Measurements from ENCODE around the gene ERAP2.

Gene ERAP2

DNA sequence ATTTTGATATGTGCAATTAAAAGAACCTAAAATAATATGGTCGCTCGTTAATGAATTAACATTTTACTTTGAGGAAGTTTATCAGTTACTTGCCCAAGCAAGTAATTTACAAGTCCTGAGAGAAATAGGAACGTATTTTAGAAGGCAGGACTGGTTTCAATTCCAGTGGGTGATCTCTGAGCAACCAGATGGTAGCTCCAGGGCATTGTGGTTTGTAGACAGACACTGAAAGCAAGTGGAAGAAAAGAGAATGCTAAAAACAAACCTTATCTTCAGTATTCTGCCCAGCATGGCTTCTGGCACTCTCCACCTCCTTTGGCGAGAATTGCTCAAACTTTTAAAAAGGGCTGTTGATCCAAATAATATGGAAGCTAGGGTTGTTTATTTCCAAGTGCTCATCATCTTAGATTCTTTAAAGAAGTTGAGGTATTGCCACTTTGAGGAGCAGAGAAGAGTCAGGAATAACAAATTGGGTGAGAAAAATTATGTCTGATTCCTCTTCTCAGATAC is 31.8 kb upstream of the ERAP2 start:
- Histone ChIP-seq H3K4me3 (ENCODE audit: severe bottlenecking) (no peak overlapping the region), H3K36me3 (ENCODE audit: low read depth) (no peaks in the 10 kb centered on the region), H3K4me1 (ENCODE audit: insufficient read depth, poor library complexity, severe bottlenecking) (no peaks in the 10 kb centered on the region), H3K27ac (ENCODE audit: poor library complexity, severe bottlenecking) (no peak overlapping the region), H3K27me3 (ENCODE audit: insufficient read depth, poor library complexity, severe bottlenecking) (no peaks in the 10 kb centered on the region), H3K9me3 (ENCODE audit: severe bottlenecking) (no peaks in the 10 kb centered on the region)
- DNase-seq (ENCODE audit: low spot score) (no peak), ATAC-seq (ENCODE audit: low read depth) (no peak)
- no peak for TF ChIP-seq CTCF (IDR thresholded peaks at IDR 0.05; ENCODE audit: poor library complexity, severe bottlenecking)

DNA sequence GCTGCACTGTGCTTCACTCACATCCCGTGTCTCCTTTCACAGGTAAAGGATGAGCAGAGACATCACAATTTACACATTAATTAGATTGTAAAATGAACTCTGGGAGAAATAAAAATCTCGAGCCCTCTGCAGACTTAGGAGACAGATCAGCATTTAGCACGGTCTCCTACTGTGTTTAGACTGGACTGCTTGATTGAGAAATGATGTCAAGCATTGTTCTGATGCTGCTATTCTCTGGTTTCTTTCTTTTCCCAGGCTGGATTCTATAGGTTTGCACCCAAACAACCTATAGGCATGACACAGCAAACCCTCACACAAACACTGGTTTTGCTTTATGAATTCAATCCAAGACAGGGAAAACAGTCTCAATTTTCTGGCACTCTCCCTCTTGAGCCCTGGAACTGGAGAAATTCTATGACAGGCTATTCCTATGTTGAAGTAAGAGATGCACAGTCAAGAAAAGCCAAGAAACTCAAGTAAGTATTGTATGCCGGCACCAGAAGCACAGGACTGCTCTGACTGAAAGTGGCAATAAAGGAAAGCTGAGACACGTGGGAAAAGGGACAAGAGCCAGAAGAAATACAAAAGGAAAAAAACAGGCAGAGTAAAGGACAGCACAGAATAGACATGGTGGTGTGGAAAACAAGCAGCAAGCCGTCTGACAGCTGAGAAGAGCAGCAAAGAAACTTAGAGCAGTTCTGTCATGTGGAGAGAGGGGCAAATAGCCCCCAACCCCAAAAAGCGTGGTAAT is 24.8 kb upstream of the ERAP2 start:
- no peaks in the 10 kb centered on the region for H3K9me3 ChIP-seq (ENCODE audit: severe bottlenecking)
- H3K27me3 ChIP-seq (ENCODE audit: insufficient read depth, poor library complexity, severe bottlenecking) = no peaks in the 10 kb centered on the region
- no peaks in the 10 kb centered on the region for H3K4me1 ChIP-seq (ENCODE audit: insufficient read depth, poor library complexity, severe bottlenecking)
- H3K4me3 ChIP-seq (ENCODE audit: severe bottlenecking) = no peak overlapping the region
- no peak for TF ChIP-seq CTCF (IDR thresholded peaks at IDR 0.05; ENCODE audit: poor library complexity, severe bottlenecking)
- DNase-seq (ENCODE audit: low spot score) = no peak
- H3K36me3 ChIP-seq (ENCODE audit: low read depth) = no peaks in the 10 kb centered on the region
- ATAC-seq (ENCODE audit: low read depth) = no peak
- H3K27ac ChIP-seq (ENCODE audit: poor library complexity, severe bottlenecking) = no peak overlapping the region

- no peaks in the 10 kb centered on the region for H3K4me1 ChIP-seq (ENCODE audit: insufficient read depth, poor library complexity, severe bottlenecking)
- H3K4me3 ChIP-seq (ENCODE audit: severe bottlenecking) = no peak overlapping the region
- H3K27ac ChIP-seq (ENCODE audit: poor library complexity, severe bottlenecking) = no peak overlapping the region
- no peak for ATAC-seq (ENCODE audit: low read depth)
- H3K27me3 ChIP-seq (ENCODE audit: insufficient read depth, poor library complexity, severe bottlenecking) = no peaks in the 10 kb centered on the region
- no peaks in the 10 kb centered on the region for H3K9me3 ChIP-seq (ENCODE audit: severe bottlenecking)
- no peak for TF ChIP-seq CTCF (IDR thresholded peaks at IDR 0.05; ENCODE audit: poor library complexity, severe bottlenecking)
- H3K36me3 ChIP-seq (ENCODE audit: low read depth) = no peaks in the 10 kb centered on the region
- no peak for DNase-seq (ENCODE audit: low spot score)
Observed at GRCh38 chr5:96852759-96853158, 23.5 kb upstream of the ERAP2 start.

DNA sequence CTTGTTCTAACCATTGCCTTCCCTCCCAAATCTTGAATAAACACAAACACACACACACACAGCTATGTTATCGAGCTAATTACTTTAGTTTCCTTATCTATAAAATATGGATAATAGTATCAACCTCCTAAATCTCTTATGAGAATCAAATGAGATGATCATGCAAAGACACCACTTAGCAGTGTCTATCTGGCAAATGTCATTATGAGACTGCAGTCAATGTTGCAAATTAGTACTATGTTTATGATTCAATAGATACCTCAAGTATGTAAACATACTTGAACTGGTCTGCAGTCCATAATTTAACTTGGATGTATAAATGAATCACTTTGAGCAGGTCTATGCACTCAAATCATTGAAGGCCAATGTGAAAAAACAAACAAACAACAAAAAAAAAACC is 22.2 kb upstream of the ERAP2 start:
- no peaks in the 10 kb centered on the region for H3K27me3 ChIP-seq (ENCODE audit: insufficient read depth, poor library complexity, severe bottlenecking)
- TF ChIP-seq CTCF (IDR thresholded peaks at IDR 0.05; ENCODE audit: poor library complexity, severe bottlenecking) = no peak
- H3K4me3 ChIP-seq (ENCODE audit: severe bottlenecking) = no peak overlapping the region
- no peaks in the 10 kb centered on the region for H3K9me3 ChIP-seq (ENCODE audit: severe bottlenecking)
- H3K27ac ChIP-seq (ENCODE audit: poor library complexity, severe bottlenecking) = no peak overlapping the region
- no peaks in the 10 kb centered on the region for H3K36me3 ChIP-seq (ENCODE audit: low read depth)
- H3K4me1 ChIP-seq (ENCODE audit: insufficient read depth, poor library complexity, severe bottlenecking) = no peaks in the 10 kb centered on the region
- no peak for ATAC-seq (ENCODE audit: low read depth)
- no peak for DNase-seq (ENCODE audit: low spot score)

All from RWPE2 (cell line).